GM18505 (cell line): ENCODE results near the gene CDKN1A.

ENCODE experiments used
- ATAC-seq: cut with Tn5 transposase; IDR thresholded peaks from one replicate; pipeline ENCODE4 v1.9.1; 2021; ENCODE audit not compliant: unreplicated experiment
- POLR2A ChIP-seq: IDR thresholded peaks from 4 replicates; pipeline ENCODE4 v1.6.1; 2011; ENCODE audit warnings: borderline replicate concordance; ENCODE audit not compliant: insufficient read depth, insufficient read length; ENCODE audit errors: extremely low read depth

The CDKN1A gene

DNA sequence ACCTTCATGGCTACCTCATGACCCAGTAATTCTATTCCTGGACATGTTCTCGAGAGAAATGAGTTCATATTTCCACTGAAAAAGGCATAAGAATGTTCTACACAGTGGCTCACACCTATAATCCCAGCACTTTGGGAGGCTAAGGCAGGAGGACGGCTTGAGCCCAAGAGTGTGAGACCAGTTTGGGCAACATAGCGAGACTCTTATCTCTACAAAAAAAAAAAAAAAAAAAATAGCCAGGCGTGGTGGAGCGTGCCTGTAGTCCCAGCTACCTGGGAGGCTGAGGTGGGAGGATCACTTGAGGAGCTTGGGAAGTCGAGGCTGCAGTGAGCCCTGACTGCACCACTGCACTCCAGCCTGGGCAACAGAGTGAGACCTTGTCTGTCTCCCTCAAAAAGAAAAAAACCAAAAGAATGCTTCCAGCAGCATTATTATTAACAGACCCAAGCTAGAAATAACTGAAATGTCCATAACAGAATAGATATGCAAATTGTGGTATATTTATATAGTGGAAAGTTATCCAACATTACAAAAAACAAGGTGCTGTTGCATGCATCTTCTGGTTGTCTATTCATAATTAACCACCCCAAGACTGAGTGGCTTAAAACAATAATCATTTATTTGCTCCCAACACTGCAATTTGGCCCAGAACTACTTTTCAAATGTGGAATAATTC, 9.7 kb downstream of the CDKN1A start:
- TF ChIP-seq POLR2A, result no peak

DNA sequence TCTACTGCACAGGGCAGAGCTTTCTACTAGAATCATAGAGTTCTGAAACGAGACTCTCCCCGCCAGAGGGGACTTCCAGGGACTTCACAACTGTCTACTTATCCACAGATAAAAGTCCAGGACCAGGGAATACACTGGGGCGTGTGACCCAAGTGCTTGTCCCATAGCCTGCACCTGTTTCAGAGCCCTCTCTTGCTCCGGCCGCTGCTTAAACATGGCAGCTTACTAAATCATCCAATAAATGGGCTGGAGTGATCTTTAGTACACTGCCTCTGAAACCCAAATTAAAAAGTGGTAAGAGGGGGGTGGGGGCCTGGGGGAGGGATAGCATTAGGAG, 10.2 kb downstream of the CDKN1A start:
- ATAC-seq, result no peak
- TF ChIP-seq POLR2A, result no peak

More for the DNA sequence above, 9.7 kb downstream of the CDKN1A start:
- no peak for ATAC-seq

DNA sequence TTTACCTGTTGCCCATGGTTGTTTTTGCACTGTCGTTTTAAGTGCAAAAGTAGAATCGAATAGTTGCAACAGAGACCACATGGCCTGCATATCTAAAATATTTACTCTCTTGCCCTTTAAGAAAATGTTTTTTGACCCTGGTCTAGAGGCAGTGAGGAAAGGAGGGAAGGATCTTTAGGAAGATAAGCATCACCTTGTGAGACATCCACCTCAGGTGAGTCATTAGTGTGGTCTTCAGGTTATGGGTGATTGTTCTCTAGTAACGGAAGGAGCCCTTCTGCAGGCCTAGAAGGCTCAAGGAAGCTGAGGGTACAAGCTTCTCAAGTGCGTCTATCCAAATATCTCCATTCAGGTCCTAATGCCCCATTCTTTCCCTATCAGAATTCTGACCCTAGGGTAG, 12.5 kb downstream of the CDKN1A start:
- TF ChIP-seq POLR2A, result no peak
- ATAC-seq, result no peak

DNA sequence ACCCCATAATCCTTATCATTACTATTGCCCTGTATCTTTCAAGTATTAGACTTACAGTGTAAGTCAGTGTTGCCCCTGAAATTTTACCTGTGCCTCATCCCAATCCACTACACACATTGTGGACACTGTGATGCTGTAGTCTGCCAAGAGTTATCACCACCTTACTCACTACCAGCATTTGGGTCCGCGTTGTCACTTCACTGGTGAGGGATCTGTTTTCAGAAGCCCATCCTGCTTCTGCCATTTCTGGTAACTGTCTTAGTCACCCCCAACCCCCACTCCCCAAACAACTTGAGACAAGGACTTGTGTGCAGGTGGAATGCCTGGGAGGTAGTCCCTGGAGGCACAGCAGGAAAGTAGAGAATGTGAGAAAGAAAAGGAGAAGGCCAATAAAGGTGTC, 13.1 kb downstream of the CDKN1A start:
- ATAC-seq, result no peak
- no peak for TF ChIP-seq POLR2A

DNA sequence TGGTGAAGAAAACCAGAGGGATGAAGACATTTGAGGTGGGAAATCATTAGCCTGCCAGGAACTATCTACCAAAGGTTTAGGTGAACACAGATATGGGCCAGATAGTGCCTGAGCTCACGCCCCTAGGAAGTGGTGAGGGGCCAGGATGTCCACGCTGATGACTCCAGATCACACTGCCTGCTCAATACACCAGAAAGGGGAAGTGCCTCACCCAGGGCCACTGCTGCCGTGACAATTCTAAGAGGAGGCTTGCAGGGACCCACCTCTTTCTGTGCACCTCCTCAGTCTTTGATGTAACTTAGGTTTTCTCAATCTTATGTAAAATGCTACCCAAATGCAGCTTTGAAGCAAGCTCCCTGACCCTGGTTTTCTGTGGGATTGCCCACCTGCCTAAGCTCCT, 13.7 kb downstream of the CDKN1A start:
- TF ChIP-seq POLR2A, result peak; percentile 38
- peak; percentile 68 for ATAC-seq

GRCh38 chr6:36692861-36693702, 14.6 kb downstream of the CDKN1A start:
- no peak for ATAC-seq
- TF ChIP-seq POLR2A, result no peak

- no peak for ATAC-seq
- no peak for TF ChIP-seq POLR2A
These were observed 16.1 kb downstream of the CDKN1A start for GRCh38 chr6:36694616-36695015.

GRCh38 chr6:36695414-36695813, 16.9 kb downstream of the CDKN1A start:
- TF ChIP-seq POLR2A, result no peak
- ATAC-seq, result no peak

DNA sequence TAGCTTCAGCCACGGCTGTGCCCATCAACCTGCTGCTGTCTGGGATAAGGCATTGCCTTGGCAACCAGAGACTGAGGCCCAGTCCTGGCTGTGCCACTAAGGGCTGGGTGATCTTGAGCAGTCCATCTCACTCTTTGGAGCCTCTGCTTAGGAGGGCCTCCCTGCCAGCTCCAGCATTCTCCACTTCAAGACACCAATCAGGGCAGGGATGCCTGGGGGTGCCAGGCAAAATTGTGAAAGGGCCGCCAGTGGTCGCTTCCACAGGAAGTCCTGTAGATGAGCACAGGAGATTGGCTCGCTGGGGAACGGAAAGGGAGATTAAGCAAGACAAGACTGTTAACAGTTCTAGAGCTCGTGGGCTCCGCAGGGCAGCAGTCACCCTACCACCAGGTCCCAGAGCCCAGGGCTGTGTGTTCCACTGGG, 19.0 kb downstream of the CDKN1A start, which contains the start of gene RAB44:
Gene RAB44, plus strand, starts transcription at position 346 of the 423 bp plus-strand sequence. CDS start 6,410 bp downstream, outside the sequence.
- TF ChIP-seq POLR2A, result no peak
- ATAC-seq, result no peak

GRCh38 chr6:36698196-36698595, 19.7 kb downstream of the CDKN1A start:
- TF ChIP-seq POLR2A, result no peak
- no peak for ATAC-seq

GRCh38 chr6:36698871-36699271, 20.4 kb downstream of the CDKN1A start:
- no peak for ATAC-seq

GRCh38 chr6:36699348-36699747, 20.8 kb downstream of the CDKN1A start:
- no peak for TF ChIP-seq POLR2A

More at GRCh38 chr6:36698871-36699271, 20.4 kb downstream of the CDKN1A start:
- no peak for TF ChIP-seq POLR2A

DNA sequence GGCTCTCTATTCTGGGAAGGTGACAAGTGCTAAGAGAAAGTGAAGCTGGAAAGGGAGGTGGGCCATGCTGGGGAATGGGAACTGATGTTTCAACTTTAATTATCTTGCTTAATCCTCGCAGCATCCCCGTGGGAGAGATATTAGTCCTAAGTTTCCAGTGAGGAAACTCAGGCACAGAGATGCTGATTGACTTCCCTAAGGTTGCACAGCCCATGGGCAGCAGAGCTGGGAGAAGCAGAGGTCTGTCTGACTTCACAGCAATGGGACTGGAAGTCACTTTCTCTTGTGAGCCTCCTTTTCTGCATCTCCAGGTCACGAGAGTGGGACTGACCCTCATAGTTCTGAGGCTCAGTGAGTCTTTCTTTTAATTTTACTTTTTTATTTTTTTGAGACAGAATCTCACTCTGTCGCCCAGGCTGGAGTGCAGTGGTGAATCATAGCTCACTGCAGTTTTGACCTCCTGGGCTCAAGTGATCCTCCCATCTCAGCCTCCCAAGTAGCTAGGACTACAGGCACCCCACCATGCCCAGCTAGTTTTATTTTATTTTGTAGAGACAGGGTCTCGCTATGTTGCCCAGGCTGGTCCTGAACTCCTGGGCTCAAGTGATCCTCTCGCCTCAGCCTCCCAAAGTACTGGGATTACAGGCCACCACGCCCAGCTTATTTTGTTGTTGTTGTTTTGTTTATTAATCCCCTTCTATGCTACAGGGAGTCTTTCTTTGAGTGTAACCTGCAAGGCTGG, 21.7 kb downstream of the CDKN1A start:
- TF ChIP-seq POLR2A, result no peak
- no peak for ATAC-seq

More at GRCh38 chr6:36699348-36699747, 20.8 kb downstream of the CDKN1A start:
- ATAC-seq, result no peak

- ATAC-seq, result no peak
- no peak for TF ChIP-seq POLR2A
These were observed 22.3 kb downstream of the CDKN1A start for GRCh38 chr6:36700831-36701230.

DNA sequence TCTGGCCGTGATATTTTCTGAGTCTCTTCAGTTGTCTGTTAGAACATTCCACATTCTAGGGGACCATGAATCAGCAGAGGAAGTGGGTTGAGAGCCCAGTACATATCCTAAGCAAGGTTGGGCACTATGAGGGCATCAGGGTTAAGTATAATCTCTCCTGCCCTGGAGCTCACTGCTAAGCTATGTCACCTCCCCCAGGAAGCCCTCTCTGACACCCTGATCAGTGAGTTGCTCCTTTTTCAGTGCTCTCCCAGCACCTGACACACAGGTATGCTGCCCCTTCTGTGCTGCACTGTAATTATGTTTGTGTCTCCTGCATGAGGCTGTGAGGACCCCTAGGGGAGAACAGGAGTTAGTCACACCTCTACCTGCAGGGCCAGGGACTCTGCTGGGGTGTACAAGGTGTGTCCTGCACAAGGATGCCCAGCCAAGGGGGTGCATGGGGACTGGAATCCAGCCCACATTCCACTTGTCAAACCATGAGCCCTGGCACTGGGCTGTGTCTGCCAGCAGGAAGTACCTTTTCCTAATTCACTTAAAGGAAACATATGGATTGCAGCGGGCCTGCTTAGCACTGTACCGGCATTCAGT, 23.0 kb downstream of the CDKN1A start:
- no peak for ATAC-seq
- no peak for TF ChIP-seq POLR2A
